ENCODE results near the gene FBXL15. TPM values are rescaled to one million over a fixed set of nuclear protein-coding genes. Genes with fewer than 3 reads are reported as not detected.

The FBXL15 gene
- total RNA-seq, 1 donor from 2014 or later, result 8.6 TPM

- no peaks in the 10 kb centered on the region for H3K36me3 ChIP-seq (ENCODE audit: insufficient read depth, low read length)
- peaks cover 4% of the 10 kb centered on the region for H3K36me3 Mint-ChIP-seq (ENCODE audit: low read depth, unreplicated experiment)
- peak overlapping the region; percentile 94 for H3K9ac ChIP-seq (ENCODE audit: low read length)
- H2AFZ ChIP-seq (ENCODE audit: low read depth, low read length), result no peak overlapping the region
- H3K4me3 Mint-ChIP-seq (ENCODE audit: unreplicated experiment), result peak overlapping the region; percentile 85
- no peak for DNase-seq (ENCODE audit: low read depth)
- H3K4me3 ChIP-seq (ENCODE audit: insufficient read depth, low read depth, low read length), result peak overlapping the region; percentile 74
- peaks cover 2% of the 10 kb centered on the region for H3K27me3 Mint-ChIP-seq (ENCODE audit: low read depth, unreplicated experiment)
- peaks cover 13% of the 10 kb centered on the region for H3K79me2 ChIP-seq (ENCODE audit: insufficient read depth, low read length)
- H3K27me3 ChIP-seq (ENCODE audit: insufficient read depth, low read length), result peaks cover 3% of the 10 kb centered on the region
- H4K20me1 ChIP-seq (ENCODE audit: insufficient read depth, low read length), result peaks cover 1% of the 10 kb centered on the region
- peaks cover 20% of the 10 kb centered on the region for H3K4me1 Mint-ChIP-seq (ENCODE audit: low read depth, unreplicated experiment)
- H3K4me2 ChIP-seq (ENCODE audit: low read length), result peak overlapping the region; percentile 100
- peak overlapping the region; percentile 89 for H3K27ac ChIP-seq (ENCODE audit: low read depth, low read length)
- peak overlapping the region; percentile 58 for H3K27ac Mint-ChIP-seq (ENCODE audit: unreplicated experiment)
- TF ChIP-seq EZH2 (IDR thresholded peaks at IDR 0.05; ENCODE audit: insufficient read depth, low read length), result no peak
- TF ChIP-seq CTCF (IDR thresholded peaks at IDR 0.05; ENCODE audit: insufficient read depth, low read depth, low read length), result no peak
- H3K4me1 ChIP-seq (ENCODE audit: insufficient read depth, low read length), result peaks cover 30% of the 10 kb centered on the region
- no peaks in the 10 kb centered on the region for H3K9me3 Mint-ChIP-seq (ENCODE audit: unreplicated experiment)
- no peaks in the 10 kb centered on the region for H3K9me3 ChIP-seq (ENCODE audit: insufficient read depth, low read depth, low read length)
- FAIRE-seq, result no peak
These were observed 24.4 kb upstream of the FBXL15 start for GRCh38 chr10:102396317-102396650.

GRCh38 chr10:102396730-102397151, 23.9 kb upstream of the FBXL15 start:
- Mint-ChIP-seq H3K36me3 (ENCODE audit: low read depth, unreplicated experiment) (peaks cover 4% of the 10 kb centered on the region), H3K9me3 (ENCODE audit: unreplicated experiment) (no peaks in the 10 kb centered on the region), H3K4me1 (ENCODE audit: low read depth, unreplicated experiment) (peaks cover 21% of the 10 kb centered on the region), H3K27ac (ENCODE audit: unreplicated experiment) (no peak overlapping the region), H3K27me3 (ENCODE audit: low read depth, unreplicated experiment) (peaks cover 2% of the 10 kb centered on the region), H3K4me3 (ENCODE audit: unreplicated experiment) (peak overlapping the region; percentile 85)
- no peaks in the 10 kb centered on the region for H3K36me3 ChIP-seq (ENCODE audit: insufficient read depth, low read length)
- H3K4me1 ChIP-seq (ENCODE audit: insufficient read depth, low read length), result peaks cover 35% of the 10 kb centered on the region
- H3K27ac ChIP-seq (ENCODE audit: low read depth, low read length), result no peak overlapping the region
- H3K4me2 ChIP-seq (ENCODE audit: low read length), result peak overlapping the region; percentile 100
- FAIRE-seq (no peak), DNase-seq (ENCODE audit: low read depth) (no peak)
- H3K9me3 ChIP-seq (ENCODE audit: insufficient read depth, low read depth, low read length), result no peaks in the 10 kb centered on the region
- no peak for TF ChIP-seq EZH2 (IDR thresholded peaks at IDR 0.05; ENCODE audit: insufficient read depth, low read length)
- TF ChIP-seq CTCF (IDR thresholded peaks at IDR 0.05; ENCODE audit: insufficient read depth, low read depth, low read length), result no peak
- H2AFZ ChIP-seq (ENCODE audit: low read depth, low read length), result no peak overlapping the region
- peaks cover 3% of the 10 kb centered on the region for H3K27me3 ChIP-seq (ENCODE audit: insufficient read depth, low read length)
- H3K9ac ChIP-seq (ENCODE audit: low read length), result peak overlapping the region; percentile 94
- H4K20me1 ChIP-seq (ENCODE audit: insufficient read depth, low read length), result peaks cover 6% of the 10 kb centered on the region
- peaks cover 13% of the 10 kb centered on the region for H3K79me2 ChIP-seq (ENCODE audit: insufficient read depth, low read length)
- H3K4me3 ChIP-seq (ENCODE audit: insufficient read depth, low read depth, low read length), result no peak overlapping the region

- no peak overlapping the region for H3K4me3 Mint-ChIP-seq (ENCODE audit: unreplicated experiment)
- DNase-seq (ENCODE audit: low read depth) (no peak), FAIRE-seq (no peak)
- Histone ChIP-seq H3K9me3 (ENCODE audit: insufficient read depth, low read depth, low read length) (no peaks in the 10 kb centered on the region), H3K9ac (ENCODE audit: low read length) (no peak overlapping the region), H3K4me2 (ENCODE audit: low read length) (no peak overlapping the region), H2AFZ (ENCODE audit: low read depth, low read length) (no peak overlapping the region), H3K27ac (ENCODE audit: low read depth, low read length) (no peak overlapping the region), H3K4me1 (ENCODE audit: insufficient read depth, low read length) (peaks cover 38% of the 10 kb centered on the region), H3K79me2 (ENCODE audit: insufficient read depth, low read length) (peaks cover 13% of the 10 kb centered on the region), H3K27me3 (ENCODE audit: insufficient read depth, low read length) (peaks cover 3% of the 10 kb centered on the region), H4K20me1 (ENCODE audit: insufficient read depth, low read length) (peaks cover 7% of the 10 kb centered on the region), H3K36me3 (ENCODE audit: insufficient read depth, low read length) (no peaks in the 10 kb centered on the region), H3K4me3 (ENCODE audit: insufficient read depth, low read depth, low read length) (no peak overlapping the region)
- TF ChIP-seq EZH2 (IDR thresholded peaks at IDR 0.05; ENCODE audit: insufficient read depth, low read length), result no peak
- TF ChIP-seq CTCF (IDR thresholded peaks at IDR 0.05; ENCODE audit: insufficient read depth, low read depth, low read length), result no peak
- H3K4me1 Mint-ChIP-seq (ENCODE audit: low read depth, unreplicated experiment), result peaks cover 29% of the 10 kb centered on the region
- H3K27ac Mint-ChIP-seq (ENCODE audit: unreplicated experiment), result no peak overlapping the region
- peaks cover 6% of the 10 kb centered on the region for H3K36me3 Mint-ChIP-seq (ENCODE audit: low read depth, unreplicated experiment)
- H3K27me3 Mint-ChIP-seq (ENCODE audit: low read depth, unreplicated experiment), result peaks cover 1% of the 10 kb centered on the region
- no peaks in the 10 kb centered on the region for H3K9me3 Mint-ChIP-seq (ENCODE audit: unreplicated experiment)
These were observed 23.1 kb upstream of the FBXL15 start for GRCh38 chr10:102397222-102398171.
